ENCODE data around the gene NQO2.
"Not testable (repeated sequence)": the region's sequence is repeated elsewhere in the genome, so short reads cannot be mapped to it uniquely, and the experiment has no call there.

Gene NQO2

DNA sequence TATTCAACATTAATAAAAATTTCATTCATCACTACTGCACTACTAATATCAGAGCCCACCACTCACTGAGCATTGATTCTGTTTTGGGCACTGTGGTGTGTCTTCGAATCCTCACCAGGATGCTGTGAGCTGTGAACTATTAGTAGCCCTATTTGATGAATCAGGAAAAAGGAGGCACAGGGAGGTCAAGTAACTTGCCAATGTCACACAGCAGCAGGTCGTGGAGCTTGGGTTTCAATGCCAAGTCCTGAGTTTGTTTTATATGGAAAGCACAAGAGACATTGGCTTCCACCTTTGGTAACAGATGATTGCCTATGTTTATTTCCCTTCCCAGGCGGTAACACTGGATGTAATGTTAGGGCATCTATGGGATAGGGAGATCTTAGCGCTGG lies 15.0 kb downstream of the NQO2 start:
- no peak for DNase-seq

GRCh38 chr6:3015144-3015543 lies 15.4 kb downstream of the NQO2 start:
- no peak for DNase-seq

GRCh38 chr6:3016473-3017280 lies 17.0 kb downstream of the NQO2 start:
- no peak for DNase-seq

- no peak for DNase-seq
These were observed 17.6 kb downstream of the NQO2 start for GRCh38 chr6:3017304-3017703.

GRCh38 chr6:3019065-3019464 lies 19.4 kb downstream of the NQO2 start:
- DNase-seq: peak; percentile 25

- no peak for DNase-seq
These were observed 20.1 kb downstream of the NQO2 start for GRCh38 chr6:3019749-3020320.

DNA sequence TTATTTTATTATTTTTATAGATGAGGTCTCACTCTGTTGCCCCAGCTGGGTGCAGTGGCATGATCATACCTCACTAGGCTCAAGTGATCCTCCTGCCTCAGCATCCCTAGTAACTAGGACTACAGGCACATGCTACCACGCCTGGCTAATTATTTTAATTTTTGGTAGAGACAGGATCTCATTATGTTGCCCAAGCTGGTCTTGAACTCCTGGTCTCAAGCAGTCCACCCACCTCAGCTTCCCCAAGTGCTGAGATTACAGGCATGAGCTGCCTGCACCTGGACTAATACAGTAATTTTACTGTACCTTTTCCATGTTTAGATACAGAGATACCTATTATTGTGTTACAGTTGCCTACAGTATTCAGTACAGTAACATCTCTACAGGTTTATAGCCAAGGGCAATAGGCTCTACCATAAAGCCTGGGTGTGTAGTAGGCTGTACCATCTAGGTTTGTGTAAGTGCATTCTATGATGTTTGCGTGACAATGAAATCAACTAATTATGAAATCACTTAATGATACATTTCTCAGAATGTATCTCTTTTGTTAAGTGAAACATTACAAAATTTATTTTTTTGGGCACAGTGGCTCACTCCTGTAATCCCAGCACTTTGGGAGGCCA lies 21.4 kb downstream of the NQO2 start:
- peak; percentile 21 for DNase-seq

DNA sequence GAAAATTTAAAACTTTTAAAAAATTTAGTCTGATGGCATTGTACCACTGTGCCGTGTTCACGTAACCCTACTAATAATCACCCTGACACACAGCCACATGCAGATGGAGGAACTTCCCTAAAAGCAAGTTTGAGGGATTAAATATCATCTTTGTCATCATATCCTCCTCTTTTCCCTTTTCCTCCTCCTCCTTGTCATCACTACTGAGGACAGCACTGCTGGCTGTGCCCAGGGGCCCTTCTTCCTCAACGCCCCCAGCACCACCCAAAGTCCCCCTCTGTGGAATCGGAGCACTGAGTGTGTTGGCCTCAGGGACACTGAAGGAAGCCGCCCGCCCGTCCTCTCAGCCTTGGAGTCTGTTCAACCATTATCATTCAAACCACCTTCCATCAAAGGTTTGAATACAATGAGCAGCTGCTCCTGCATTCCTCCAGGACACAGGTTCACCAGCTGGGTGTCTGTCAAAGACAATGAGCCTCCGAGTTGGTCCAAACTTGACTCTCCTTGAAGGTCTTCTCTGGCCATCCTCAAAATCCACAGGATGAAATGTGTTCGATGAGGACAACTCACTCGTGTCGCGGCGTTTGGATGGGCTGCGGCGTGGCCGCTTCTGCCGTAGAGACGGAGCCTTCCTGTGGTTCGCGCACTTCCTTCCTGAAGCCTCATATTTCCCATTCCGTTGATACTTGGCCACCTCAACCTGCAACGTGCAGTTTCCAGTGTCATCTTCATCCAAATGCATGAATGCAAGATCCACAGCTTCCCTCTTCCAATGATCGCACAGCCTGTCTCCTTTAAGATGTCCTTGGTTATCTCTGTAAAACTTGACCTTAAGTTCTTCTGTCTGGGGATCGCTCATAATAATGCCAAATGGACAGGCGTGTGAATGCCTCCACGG lies 23.3 kb downstream of the NQO2 start:
- DNase-seq: peak; percentile 80

GRCh38 chr6:3023663-3024483 lies 24.2 kb downstream of the NQO2 start:
- peak; percentile 98 for DNase-seq

DNA sequence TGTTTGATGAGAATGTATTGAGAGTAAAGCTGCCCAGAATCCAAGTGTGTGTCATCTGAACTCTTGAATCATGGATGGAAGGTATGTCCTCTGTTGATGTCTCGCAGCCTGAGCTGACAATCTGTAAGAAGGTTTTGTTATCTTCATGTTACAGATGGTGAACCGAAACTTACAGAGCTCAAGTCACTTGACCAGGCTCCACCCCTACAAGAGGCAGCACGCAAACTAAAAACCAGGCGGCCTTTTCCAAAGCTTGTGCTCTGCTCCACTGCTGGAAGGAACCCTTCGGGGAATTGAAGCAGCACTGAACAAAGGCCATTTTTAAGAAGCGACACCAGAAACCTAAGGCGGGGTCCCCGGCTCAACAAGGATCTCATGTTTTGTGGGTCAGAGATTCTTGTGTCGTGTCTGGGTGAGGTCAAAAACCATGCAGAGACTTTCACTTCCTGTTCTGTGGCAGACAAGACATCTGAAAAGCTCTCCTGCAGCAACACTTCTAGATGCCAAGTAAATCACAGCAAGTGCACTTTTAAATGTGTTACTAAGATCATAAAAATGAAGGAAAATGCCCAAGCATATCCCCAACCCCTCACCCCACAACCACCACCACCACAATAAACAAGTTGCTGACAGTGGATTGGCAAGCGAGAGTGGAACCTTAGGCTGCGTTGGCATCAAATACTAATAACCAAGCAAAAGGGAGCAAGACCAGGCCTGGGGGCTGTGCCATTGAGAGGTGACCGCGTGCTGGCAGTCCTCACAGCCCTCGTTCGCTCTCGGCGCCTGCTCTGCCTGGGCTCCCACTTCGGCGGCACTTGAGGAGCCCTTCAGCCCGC lies 27.3 kb downstream of the NQO2 start:
- DNase-seq: peak; percentile 89

DNA sequence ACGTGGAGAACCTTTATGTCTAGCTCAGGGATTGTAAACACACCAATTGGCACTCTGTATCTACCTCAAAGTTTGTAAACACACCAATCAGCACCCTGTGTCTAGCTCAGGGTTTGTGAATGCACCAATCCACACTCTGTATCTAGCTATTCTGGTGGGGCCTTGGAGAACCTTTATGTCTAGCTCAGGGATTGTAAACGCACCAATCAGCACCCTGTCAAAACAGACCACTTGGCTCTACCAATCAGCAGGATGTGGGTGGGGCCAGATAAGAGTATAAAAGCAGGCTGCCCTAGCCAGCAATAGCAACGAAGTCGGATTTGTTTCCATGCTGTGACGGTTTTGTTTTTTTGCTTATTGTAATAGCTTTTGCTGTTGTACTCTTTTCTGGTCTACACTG lies 28.5 kb downstream of the NQO2 start:
- DNase-seq: not testable (repeated sequence)

- DNase-seq: no peak
These were observed 32.4 kb downstream of the NQO2 start for GRCh38 chr6:3031857-3032640.

DNA sequence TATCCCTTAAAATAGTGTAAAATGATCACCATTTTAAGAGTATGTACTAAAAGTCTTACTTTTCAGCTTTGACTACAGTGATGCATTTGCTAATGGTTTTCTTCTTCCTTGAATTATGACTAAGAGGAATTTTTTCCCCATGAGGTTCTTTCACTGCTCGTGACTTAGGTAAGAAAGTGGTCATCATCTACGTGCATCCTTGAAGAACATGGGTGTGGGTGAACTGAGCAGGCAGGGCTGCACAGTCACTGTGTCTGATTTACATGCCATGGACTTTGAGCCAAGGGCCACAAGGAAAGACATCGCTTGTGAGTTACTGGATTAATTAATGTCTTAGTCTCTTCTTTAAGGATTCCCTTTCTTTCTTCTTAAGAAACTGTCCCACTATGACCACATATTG lies 33.3 kb downstream of the NQO2 start:
- no peak for DNase-seq

GRCh38 chr6:3033652-3034051 lies 34.0 kb downstream of the NQO2 start:
- no peak for DNase-seq

- DNase-seq: no peak
These were observed 35.7 kb downstream of the NQO2 start for GRCh38 chr6:3035397-3035796.

DNA sequence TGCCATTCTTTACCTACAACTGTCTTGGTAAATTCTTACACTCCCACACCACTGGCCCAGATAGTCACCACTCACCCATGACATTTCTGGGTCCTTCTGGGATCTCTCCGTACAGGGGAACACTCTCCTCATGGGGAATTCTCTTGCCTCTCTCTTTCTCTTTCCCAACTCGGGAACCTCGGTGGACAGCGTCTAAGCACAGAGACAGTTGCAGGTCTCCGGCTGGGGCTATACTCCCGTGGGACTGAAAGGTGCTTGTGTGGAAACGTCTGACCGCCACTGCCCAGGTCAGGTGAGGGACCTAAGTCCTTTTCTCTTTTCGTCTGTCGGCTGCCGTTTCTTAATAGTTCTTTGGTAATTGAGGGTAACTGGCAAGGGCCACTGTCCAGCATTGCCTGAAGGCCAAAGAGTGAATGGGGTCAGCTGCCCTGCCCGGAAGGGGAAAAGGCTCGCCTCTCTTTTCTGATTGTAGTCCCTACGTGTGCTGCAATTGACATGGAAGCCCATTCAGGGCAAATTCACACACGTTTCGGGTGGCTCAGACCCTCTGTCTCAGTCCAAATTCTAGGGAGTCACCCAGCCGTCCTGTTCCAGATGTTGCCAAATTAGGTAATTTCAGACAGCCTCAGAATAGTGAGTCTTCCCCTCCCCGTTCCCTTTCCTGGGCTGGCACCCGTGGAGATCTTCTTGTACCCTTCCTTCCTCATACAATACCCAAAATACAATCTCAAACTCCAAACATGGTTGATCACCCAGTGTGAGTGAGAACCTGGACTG lies 37.4 kb downstream of the NQO2 start:
- DNase-seq: no peak

- DNase-seq: no peak
These were observed 38.1 kb downstream of the NQO2 start for GRCh38 chr6:3037638-3038365.

DNA sequence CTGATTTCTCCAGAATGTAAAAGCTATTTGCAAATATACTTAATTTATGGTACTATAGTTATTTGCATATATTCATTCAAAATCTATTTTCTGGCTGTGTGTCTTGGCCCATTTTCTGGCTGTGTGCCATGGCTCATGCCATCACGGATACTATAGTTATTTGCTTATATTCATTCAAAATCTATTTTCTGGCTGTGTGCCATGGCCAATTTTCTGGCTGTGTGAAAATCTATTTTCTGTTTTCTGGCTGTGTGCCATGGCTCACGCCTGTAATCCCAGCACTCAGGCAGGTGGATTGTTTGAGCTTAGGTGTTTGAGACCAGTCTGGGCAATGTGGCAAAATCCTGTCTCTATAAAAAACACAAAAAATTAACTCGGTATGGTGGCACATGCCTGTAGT lies 39.7 kb downstream of the NQO2 start:
- no peak for DNase-seq

DNA sequence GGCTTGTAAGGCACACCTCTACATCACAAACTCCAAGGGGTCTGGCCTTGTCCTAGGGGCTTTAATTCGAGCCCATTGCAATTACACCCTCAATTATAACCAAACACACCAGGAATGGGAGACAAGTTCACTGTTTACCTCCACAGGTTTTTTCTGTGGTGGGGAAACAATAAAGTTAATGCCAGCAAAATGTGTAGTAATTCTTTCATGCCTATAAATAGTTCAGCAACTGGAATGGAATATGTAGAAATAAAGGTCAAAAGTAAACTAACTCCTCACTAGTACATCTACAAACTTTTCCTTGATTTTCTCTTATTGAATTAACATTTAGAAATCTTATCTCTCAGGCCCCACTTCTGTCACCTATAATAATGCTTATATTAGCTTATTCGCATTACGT lies 41.5 kb downstream of the NQO2 start:
- DNase-seq: no peak
